Breast epithelium (tissue), 4 donors: ENCODE data around the gene DNPEP. TPM values are rescaled to one million over a fixed set of nuclear protein-coding genes. Genes with fewer than 3 reads are reported as not detected.

ENCODE experiments used
- DNase-seq, 2 donors: peaks; one replicate each; pipeline ENCODE4 v3.0.0-alpha.2; 2019; ENCODE audit warnings: low spot score in 2 of 2
- H3K27ac ChIP-seq, 2 donors: fragments of 200-600 bp; sonication (generic) in 1 of 2; one replicate each; pipeline ENCODE4 v1.5.1; 2016 to 2019; ENCODE audit warnings: mild to moderate bottlenecking in 1 of 2
- H3K27me3 ChIP-seq, 2 donors: fragments of 200-600 bp; sonication (generic) in 1 of 2; one replicate each; pipeline versions ENCODE4 v1.5.1 to v1.6.0; 2017 to 2019; ENCODE audit warnings: control low read depth in 1 of 2, mild to moderate bottlenecking in 1 of 2
- H3K36me3 ChIP-seq: fragments of 200-600 bp; one replicate; pipeline ENCODE4 v1.5.1; 2019
- H3K4me1 ChIP-seq, 2 donors: fragments of 200-600 bp; sonication (generic); one replicate each; pipeline ENCODE4 v1.5.1; 2016 to 2019; ENCODE audit warnings: control low read depth in 1 of 2
- H3K4me3 ChIP-seq, 3 donors: fragments of 200-600 bp; sonication (generic); 1 replicate in 2 of 3; 2 replicates in 1 of 3; pipeline ENCODE4 v1.5.1; 2016 to 2019; ENCODE audit warnings: mild to moderate bottlenecking in 3 of 3, moderate library complexity in 2 of 3
- H3K9me3 ChIP-seq, 2 donors: fragments of 200-600 bp; sonication (generic) in 1 of 2; one replicate each; pipeline ENCODE4 v1.5.1; 2016 to 2019; ENCODE audit warnings: control low read depth in 1 of 2
- CTCF ChIP-seq, 3 donors: fragments of 450-650 bp; IDR thresholded peaks; one replicate each; pipeline ENCODE4 v1.5.1; 2016 to 2017; ENCODE audit warnings: antibody characterized with exemption in 3 of 3, mild to moderate bottlenecking in 3 of 3, moderate library complexity in 3 of 3
- POLR2A ChIP-seq: fragments of 450-650 bp; IDR thresholded peaks from one replicate; pipeline ENCODE4 v1.6.1; 2016; ENCODE audit warnings: antibody characterized with exemption, mild to moderate bottlenecking, moderate library complexity
- POLR2AphosphoS5 ChIP-seq, 3 donors: sonication (generic); formaldehyde crosslinking; IDR thresholded peaks; one replicate each; pipeline ENCODE4 v1.6.1; 2017; ENCODE audit warnings: antibody characterized with exemption in 3 of 3
- intact Hi-C: fragments of 100-400 bp; cut with DNase I; formaldehyde crosslinking; loops from one replicate; pipeline ENCODE4 v1.15.1; 2023; ENCODE audit warnings: low total_unique reads
- total RNA-seq, 3 donors: library from RNA; depleted of rRNA; stranded (reverse); fragments of >200 nt; gene quantifications; one replicate each; pipeline ENCODE4 v1.1.0, GENCODE V29; 2016

DNPEP gene
- total RNA-seq, 3 donors from 2014 or later: 49.8 to 81.9 (median 79.0) TPM

- Histone ChIP-seq H3K4me3 (no peak overlapping the region), H3K27ac (peak overlapping the region in 1 of 2 donors; percentile 10), H3K36me3 (no peaks in the 10 kb centered on the region), H3K4me1 (no peaks in the 10 kb centered on the region), H3K27me3 (no peaks in the 10 kb centered on the region), H3K9me3 (no peaks in the 10 kb centered on the region)
- intact Hi-C loops: no loop called here
- no peak for TF ChIP-seq CTCF (IDR thresholded peaks at IDR 0.05)
- TF ChIP-seq POLR2A: no peak
- TF ChIP-seq POLR2AphosphoS5 (IDR thresholded peaks at IDR 0.05): no peak
- DNase-seq: peak in 1 of 2 donors; percentile 45
These were observed 42.8 kb downstream of the DNPEP start for GRCh38 chr2:219344751-219345430.

GRCh38 chr2:219335373-219335786, 52.3 kb downstream of the DNPEP start:
- DNase-seq: no peak
- Histone ChIP-seq H3K9me3 (peaks cover 0 to 8% of the 10 kb centered on the region in 2 donors), H3K36me3 (no peaks in the 10 kb centered on the region), H3K27ac (no peak overlapping the region), H3K4me1 (no peaks in the 10 kb centered on the region), H3K4me3 (no peak overlapping the region), H3K27me3 (peaks cover 9 to 44% of the 10 kb centered on the region in 2 donors)
- no peak for TF ChIP-seq POLR2A
- no peak for TF ChIP-seq POLR2AphosphoS5 (IDR thresholded peaks at IDR 0.05)
- TF ChIP-seq CTCF (IDR thresholded peaks at IDR 0.05): no peak
- intact Hi-C loops: no loop called here

- Histone ChIP-seq H3K9me3 (peaks cover 0 to 8% of the 10 kb centered on the region in 2 donors), H3K27me3 (peaks cover 9 to 44% of the 10 kb centered on the region in 2 donors), H3K4me3 (no peak overlapping the region), H3K27ac (no peak overlapping the region), H3K4me1 (no peaks in the 10 kb centered on the region), H3K36me3 (no peaks in the 10 kb centered on the region)
- DNase-seq: no peak
- TF ChIP-seq CTCF (IDR thresholded peaks at IDR 0.05): no peak
- no peak for TF ChIP-seq POLR2A
- no peak for TF ChIP-seq POLR2AphosphoS5 (IDR thresholded peaks at IDR 0.05)
- intact Hi-C loops: no loop called here
These were observed 53.6 kb downstream of the DNPEP start for GRCh38 chr2:219334076-219334475.

DNA sequence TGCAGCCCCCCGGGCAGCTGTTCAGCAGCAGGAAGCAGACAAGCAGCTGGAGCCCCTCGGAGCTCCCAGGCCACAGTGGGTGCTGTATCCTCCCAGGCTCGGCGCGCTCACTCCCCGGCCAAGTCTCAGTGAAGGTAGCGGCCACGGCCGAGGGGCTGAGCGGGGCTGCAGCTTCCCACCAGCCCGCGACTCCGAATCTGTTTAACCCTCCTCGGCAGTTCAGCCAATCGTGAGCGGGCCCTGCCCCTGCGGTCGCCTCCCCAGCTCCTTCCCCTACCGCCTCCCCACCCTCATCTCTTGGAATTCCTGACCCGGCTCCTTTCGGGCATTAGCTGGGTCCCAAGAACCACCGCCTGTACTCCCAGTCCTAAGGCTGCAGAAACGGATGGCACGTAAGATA, 55.2 kb downstream of the DNPEP start, which contains the start of gene RESP18:
Gene RESP18, minus strand, starts transcription at position 203 of the 400 bp plus-strand sequence.
- Histone ChIP-seq H3K9me3 (peaks cover 0 to 8% of the 10 kb centered on the region in 2 donors), H3K4me3 (no peak within 1 kb of the TSS), H3K36me3 (no peaks in the 10 kb centered on the region), H3K4me1 (no peaks in the 10 kb centered on the region), H3K27ac (no peak within 1 kb of the TSS), H3K27me3 (peaks cover 9 to 44% of the 10 kb centered on the region in 2 donors)
- intact Hi-C loops: no loop called here
- TF ChIP-seq POLR2AphosphoS5 (IDR thresholded peaks at IDR 0.05) (no peak), POLR2A (no peak), CTCF (IDR thresholded peaks at IDR 0.05) (no peak)
- no peak for DNase-seq

DNA sequence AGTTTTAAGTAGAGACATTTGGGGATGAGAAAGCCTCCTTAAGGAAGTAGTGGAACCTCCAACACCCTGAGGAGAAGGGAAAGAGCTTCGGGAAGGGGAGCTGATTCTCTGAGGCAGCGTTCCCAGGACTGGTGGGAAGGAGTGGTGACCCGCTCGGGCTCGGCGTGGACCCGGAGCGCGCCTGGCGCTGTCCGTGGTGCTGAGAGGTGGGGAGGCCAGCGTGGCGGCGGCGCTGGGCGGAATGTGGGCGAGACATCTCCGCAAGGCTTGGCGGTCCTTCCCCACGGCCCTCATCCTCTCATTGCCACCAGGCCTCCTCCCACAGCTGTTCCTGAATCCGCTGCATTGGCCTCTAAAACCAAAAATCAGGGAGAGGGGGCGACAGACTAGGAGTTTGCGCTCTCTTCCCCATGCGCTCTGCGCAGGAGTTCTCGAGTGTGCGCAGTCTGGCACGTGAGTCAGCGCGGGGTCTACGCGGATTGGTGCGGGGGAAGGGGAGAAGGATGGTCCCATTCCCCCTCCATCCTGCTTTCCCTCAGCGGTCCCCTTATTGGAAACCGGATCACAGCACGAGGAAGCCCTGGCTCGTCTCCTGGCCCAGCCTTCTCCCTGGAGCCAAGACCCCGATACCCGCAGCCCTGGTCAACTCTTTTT, 56.0 kb downstream of the DNPEP start:
- no peaks in the 10 kb centered on the region for H3K36me3 ChIP-seq
- H3K4me3 ChIP-seq: no peak overlapping the region
- TF ChIP-seq POLR2A (no peak), POLR2AphosphoS5 (IDR thresholded peaks at IDR 0.05) (no peak), CTCF (IDR thresholded peaks at IDR 0.05) (no peak)
- peaks cover 9 to 44% of the 10 kb centered on the region in 2 donors for H3K27me3 ChIP-seq
- peaks cover 0 to 8% of the 10 kb centered on the region in 2 donors for H3K9me3 ChIP-seq
- no peak overlapping the region for H3K27ac ChIP-seq
- H3K4me1 ChIP-seq: no peaks in the 10 kb centered on the region
- DNase-seq: no peak
- intact Hi-C loops: no loop called here
